Lower lobe of right lung (tissue), 2 donors: ENCODE data around the gene AAK1. TPM values are rescaled to one million over a fixed set of nuclear protein-coding genes. Genes with fewer than 3 reads are reported as not detected.

Source experiments
- ATAC-seq, 2 donors: fragments of 200-7000 bp; cut with Tn5 transposase; one replicate each; pipeline ENCODE4 v1.9.1; 2020 to 2022; ENCODE audit warnings: mild to moderate bottlenecking in 2 of 2, moderate library complexity in 2 of 2
- DNase-seq: peaks from one replicate; pipeline ENCODE4 v3.0.0-alpha.2; 2020
- H3K27ac ChIP-seq: fragments of 200-600 bp; one replicate; pipeline ENCODE4 v1.8.0; 2022
- H3K27me3 ChIP-seq: fragments of 200-600 bp; one replicate; pipeline ENCODE4 v1.8.0; 2022; ENCODE audit warnings: low read depth
- H3K36me3 ChIP-seq: fragments of 200-600 bp; one replicate; pipeline ENCODE4 v1.8.0; 2022; ENCODE audit warnings: mild to moderate bottlenecking
- H3K4me1 ChIP-seq: fragments of 200-600 bp; one replicate; pipeline ENCODE4 v1.8.0; 2022
- H3K4me3 ChIP-seq: fragments of 200-600 bp; one replicate; pipeline ENCODE4 v1.8.0; 2022; ENCODE audit warnings: mild to moderate bottlenecking
- H3K9me3 ChIP-seq: fragments of 200-600 bp; one replicate; pipeline ENCODE4 v1.8.0; 2022
- CTCF ChIP-seq: fragments of 200-600 bp; IDR thresholded peaks from one replicate; pipeline ENCODE4 v1.8.0; 2022; ENCODE audit warnings: antibody characterized with exemption, mild to moderate bottlenecking
- intact Hi-C: fragments of 100-400 bp; cut with DNase I; formaldehyde crosslinking; loops from one replicate; pipeline ENCODE4 v1.11.0; 2022
- total RNA-seq: library from RNA; stranded (reverse); fragmentation: NEBNext Ultra II Directional; extraction: Animal tissue kit (Norgen Biotek cat#: 25700); gene quantifications from one replicate; pipeline ENCODE4 v1.2.1, GENCODE V29; 2021
- donor health status: DM: no; HTN: yes; CAD: no; lungs with severe emphysema.

Gene AAK1
- total RNA-seq, 1 donor from 2014 or later, result 73.3 TPM

- no peak overlapping the region for H3K4me3 ChIP-seq
- H3K9me3 ChIP-seq, result no peaks in the 10 kb centered on the region
- H3K27me3 ChIP-seq, result no peaks in the 10 kb centered on the region
- no peaks in the 10 kb centered on the region for H3K36me3 ChIP-seq
- intact Hi-C loops, result no loop called here
- ATAC-seq, result no peak
- DNase-seq, result no peak
- TF ChIP-seq CTCF, result no peak
- peaks cover 51% of the 10 kb centered on the region for H3K4me1 ChIP-seq
- no peak overlapping the region for H3K27ac ChIP-seq
Measured at GRCh38 chr2:69638630-69639029, 4.9 kb downstream of the AAK1 start.

- intact Hi-C loops, result no loop called here
- H3K4me3 ChIP-seq, result no peak overlapping the region
- no peak for TF ChIP-seq CTCF
- no peaks in the 10 kb centered on the region for H3K9me3 ChIP-seq
- H3K27me3 ChIP-seq, result no peaks in the 10 kb centered on the region
- ATAC-seq (no peak), DNase-seq (no peak)
- peaks cover 51% of the 10 kb centered on the region for H3K4me1 ChIP-seq
- H3K36me3 ChIP-seq, result no peaks in the 10 kb centered on the region
- no peak overlapping the region for H3K27ac ChIP-seq
Measured at GRCh38 chr2:69637923-69638322, 5.6 kb downstream of the AAK1 start.

- Histone ChIP-seq H3K27me3 (no peaks in the 10 kb centered on the region), H3K4me1 (peaks cover 49% of the 10 kb centered on the region), H3K9me3 (no peaks in the 10 kb centered on the region), H3K36me3 (no peaks in the 10 kb centered on the region), H3K4me3 (no peak overlapping the region), H3K27ac (no peak overlapping the region)
- DNase-seq (no peak), ATAC-seq (no peak)
- no peak for TF ChIP-seq CTCF
- intact Hi-C loops, result no loop called here
Measured at GRCh38 chr2:69636395-69636794, 7.1 kb downstream of the AAK1 start.

- peaks cover 47% of the 10 kb centered on the region for H3K4me1 ChIP-seq
- no peak for ATAC-seq
- no peak for TF ChIP-seq CTCF
Measured at GRCh38 chr2:69635432-69635831, 8.1 kb downstream of the AAK1 start.

GRCh38 chr2:69634196-69634821 is 9.2 kb downstream of the AAK1 start:
- H3K27ac ChIP-seq, result no peak overlapping the region
- H3K4me1 ChIP-seq, result peaks cover 38% of the 10 kb centered on the region
- intact Hi-C loops, result no loop called here

More at GRCh38 chr2:69635432-69635831, 8.1 kb downstream of the AAK1 start:
- no peaks in the 10 kb centered on the region for H3K27me3 ChIP-seq
- no peak overlapping the region for H3K4me3 ChIP-seq
- DNase-seq, result no peak
- H3K9me3 ChIP-seq, result no peaks in the 10 kb centered on the region
- intact Hi-C loops, result no loop called here
- no peak overlapping the region for H3K27ac ChIP-seq
- no peaks in the 10 kb centered on the region for H3K36me3 ChIP-seq

More at GRCh38 chr2:69634196-69634821, 9.2 kb downstream of the AAK1 start:
- no peak for TF ChIP-seq CTCF
- no peaks in the 10 kb centered on the region for H3K9me3 ChIP-seq
- no peaks in the 10 kb centered on the region for H3K27me3 ChIP-seq
- DNase-seq, result no peak
- H3K36me3 ChIP-seq, result no peaks in the 10 kb centered on the region
- peak; percentile 47 to 50 for ATAC-seq
- no peak overlapping the region for H3K4me3 ChIP-seq
